Endometrium (tissue), 2 donors: ENCODE results near the gene RAB11FIP3.
"Not testable (repeated sequence)": the region's sequence is repeated elsewhere in the genome, so short reads cannot be mapped to it uniquely, and the experiment has no call there.

Source experiments
- FAIRE-seq: peaks from 2 replicates; lab custom pipeline; 2012; peaks lifted over from hg19 to GRCh38; lab: Jason Lieb, UNC
- donor health status: control.
- donor health status: control.

Gene RAB11FIP3

GRCh38 chr16:425082-425718, at the start of gene RAB11FIP3:
Gene RAB11FIP3 (plus strand): TSS chr16:425649. CDS start chr16:426007, 358 bp downstream.
- no peak for FAIRE-seq

GRCh38 chr16:375927-376816, 49.3 kb upstream of the RAB11FIP3 start:
- FAIRE-seq = no peak

- no peak for FAIRE-seq
These were observed 48.5 kb upstream of the RAB11FIP3 start for GRCh38 chr16:376817-377418.

- no peak for FAIRE-seq
These were observed 48.0 kb upstream of the RAB11FIP3 start for GRCh38 chr16:377419-377951.

- FAIRE-seq = not testable (repeated sequence)
These were observed 47.2 kb upstream of the RAB11FIP3 start for GRCh38 chr16:378113-378820.

- FAIRE-seq = no peak
These were observed 46.6 kb upstream of the RAB11FIP3 start for GRCh38 chr16:378821-379182.

GRCh38 chr16:379183-379960, 46.1 kb upstream of the RAB11FIP3 start:
- FAIRE-seq = no peak

- FAIRE-seq = no peak
These were observed 45.3 kb upstream of the RAB11FIP3 start for GRCh38 chr16:379961-380761.

- no peak for FAIRE-seq
These were observed 44.8 kb upstream of the RAB11FIP3 start for GRCh38 chr16:380762-381011.

GRCh38 chr16:381012-381788, 44.2 kb upstream of the RAB11FIP3 start:
- no peak for FAIRE-seq

- FAIRE-seq = no peak
These were observed 43.4 kb upstream of the RAB11FIP3 start, which contains the start of gene PGAP6 for GRCh38 chr16:381789-382717. Gene PGAP6 (minus strand): TSS chr16:381978. CDS start chr16:381821, 157 bp downstream.

- no peak for FAIRE-seq
These were observed 42.0 kb upstream of the RAB11FIP3 start for GRCh38 chr16:383326-384051.

- FAIRE-seq = no peak
These were observed 38.8 kb upstream of the RAB11FIP3 start for GRCh38 chr16:386641-387156.

- FAIRE-seq = not testable (repeated sequence)
These were observed 37.4 kb upstream of the RAB11FIP3 start for GRCh38 chr16:387761-388666.

- FAIRE-seq = no peak
These were observed 36.1 kb upstream of the RAB11FIP3 start for GRCh38 chr16:389352-389751.

GRCh38 chr16:391885-392335, 33.5 kb upstream of the RAB11FIP3 start:
- no peak for FAIRE-seq
